Measurements from ENCODE around the gene ANTKMT.

Gene ANTKMT

DNA sequence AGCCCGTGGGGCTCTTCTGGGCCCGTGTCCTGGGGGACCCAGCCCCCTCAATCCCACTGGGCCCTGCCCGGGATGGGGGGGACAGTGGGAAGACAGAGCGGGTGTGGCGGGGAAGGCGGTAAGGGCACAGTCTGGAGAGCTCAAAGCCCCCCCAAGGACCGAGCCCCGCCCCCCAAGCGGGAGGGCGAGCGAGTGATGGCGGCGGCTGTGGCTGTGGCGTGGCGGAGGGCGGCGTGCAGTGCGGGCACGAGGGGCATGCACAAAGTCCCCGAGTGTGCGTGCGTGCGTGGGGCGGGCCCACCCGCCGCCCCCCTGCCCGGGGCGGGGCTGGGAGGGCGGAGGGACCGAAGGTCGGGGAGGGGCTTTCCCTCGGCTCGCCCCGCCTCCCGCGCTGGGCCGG is 27.2 kb upstream of the ANTKMT start:
- peaks cover 14% of the 10 kb centered on the region for H3K27me3 ChIP-seq (replicated peaks; ENCODE audit: control insufficient read depth, insufficient read depth, low read length)

DNA sequence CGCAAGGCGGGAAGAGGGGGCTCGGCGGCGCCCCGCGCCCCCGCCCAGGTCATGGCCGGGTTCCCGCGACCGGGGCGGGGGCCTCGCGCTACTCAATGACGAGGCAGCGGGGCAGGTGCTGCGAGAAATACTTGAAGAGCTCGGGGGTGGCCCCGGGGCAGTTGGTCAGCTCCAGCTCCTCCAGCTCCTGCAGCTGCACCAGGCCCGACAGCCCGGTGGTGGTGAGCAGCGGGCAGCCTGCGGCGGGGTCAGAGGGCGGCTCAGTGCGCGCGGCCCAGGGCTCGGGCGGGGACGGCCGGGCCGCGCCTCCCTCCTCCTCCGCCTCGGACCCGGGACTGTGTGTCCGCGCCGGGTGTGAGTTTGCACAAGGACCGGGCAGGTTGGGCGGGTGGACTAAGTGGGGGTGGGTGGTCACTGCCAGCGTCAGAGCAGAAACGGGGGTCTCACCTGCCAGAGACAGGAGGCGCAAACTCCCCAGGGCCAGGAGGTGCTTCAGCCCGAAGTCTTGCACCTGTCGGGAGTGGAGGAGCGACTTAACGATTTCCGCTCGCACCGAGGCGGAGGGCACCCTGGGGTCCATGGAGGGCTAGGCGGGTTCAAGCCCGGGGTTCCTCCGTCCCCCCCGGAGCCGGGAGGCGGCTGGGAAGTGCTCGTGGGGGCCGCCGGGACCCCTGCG is 26.6 kb upstream of the ANTKMT start:
- no peak overlapping the region for H3K9ac ChIP-seq (ENCODE audit: low read length)
- no peaks in the 10 kb centered on the region for H3K9me3 ChIP-seq (ENCODE audit: control insufficient read depth, low read length)
- H3K36me3 ChIP-seq (ENCODE audit: control insufficient read depth, insufficient read depth, low read length, severe bottlenecking) = no peaks in the 10 kb centered on the region
- no peak overlapping the region for H3K4me3 ChIP-seq (ENCODE audit: low read length)
- H3K4me1 ChIP-seq (ENCODE audit: control insufficient read depth, insufficient read depth, low read length) = peaks cover 5% of the 10 kb centered on the region
- peaks cover 16% of the 10 kb centered on the region for H3K27me3 ChIP-seq (replicated peaks; ENCODE audit: control insufficient read depth, insufficient read depth, low read length)
- no peak for DNase-seq (ENCODE audit: low read depth)

More for the DNA sequence above, 27.2 kb upstream of the ANTKMT start:
- no peak overlapping the region for H3K4me3 ChIP-seq (ENCODE audit: low read length)
- peaks cover 10% of the 10 kb centered on the region for H3K4me1 ChIP-seq (ENCODE audit: control insufficient read depth, insufficient read depth, low read length)
- no peak for DNase-seq (ENCODE audit: low read depth)
- H3K9ac ChIP-seq (ENCODE audit: low read length) = no peak overlapping the region
- H3K36me3 ChIP-seq (ENCODE audit: control insufficient read depth, insufficient read depth, low read length, severe bottlenecking) = no peaks in the 10 kb centered on the region
- no peaks in the 10 kb centered on the region for H3K9me3 ChIP-seq (ENCODE audit: control insufficient read depth, low read length)

DNA sequence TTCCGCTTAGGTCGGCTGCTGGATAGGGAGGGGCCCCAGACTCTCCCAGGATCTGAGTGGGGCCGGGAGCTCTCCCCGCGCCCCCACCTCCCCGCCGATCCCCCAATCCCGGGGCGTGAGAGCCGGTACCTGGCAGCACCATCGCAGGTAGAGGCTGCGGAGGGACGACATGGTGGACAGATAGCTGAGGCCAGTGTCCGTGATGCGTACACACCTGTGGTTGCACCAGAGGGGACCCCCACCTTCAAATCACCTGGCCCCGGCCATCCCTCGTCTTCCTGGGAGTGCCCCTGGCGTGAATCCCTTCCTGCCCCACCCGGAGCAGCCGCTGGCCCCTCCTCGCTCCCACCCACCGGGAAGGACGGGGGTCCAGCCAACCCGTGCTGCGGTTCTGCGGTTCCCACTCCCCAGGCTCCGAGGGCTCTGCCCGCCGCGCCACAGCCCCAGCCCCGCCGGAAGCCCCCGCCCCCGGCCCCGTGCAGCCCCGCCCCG is 26.0 kb upstream of the ANTKMT start:
- no peaks in the 10 kb centered on the region for H3K36me3 ChIP-seq (ENCODE audit: control insufficient read depth, insufficient read depth, low read length, severe bottlenecking)
- DNase-seq (ENCODE audit: low read depth) = no peak
- H3K4me3 ChIP-seq (ENCODE audit: low read length) = no peak overlapping the region
- H3K9me3 ChIP-seq (ENCODE audit: control insufficient read depth, low read length) = no peaks in the 10 kb centered on the region
- no peaks in the 10 kb centered on the region for H3K4me1 ChIP-seq (ENCODE audit: control insufficient read depth, insufficient read depth, low read length)
- peaks cover 16% of the 10 kb centered on the region for H3K27me3 ChIP-seq (replicated peaks; ENCODE audit: control insufficient read depth, insufficient read depth, low read length)
- no peak overlapping the region for H3K9ac ChIP-seq (ENCODE audit: low read length)

DNA sequence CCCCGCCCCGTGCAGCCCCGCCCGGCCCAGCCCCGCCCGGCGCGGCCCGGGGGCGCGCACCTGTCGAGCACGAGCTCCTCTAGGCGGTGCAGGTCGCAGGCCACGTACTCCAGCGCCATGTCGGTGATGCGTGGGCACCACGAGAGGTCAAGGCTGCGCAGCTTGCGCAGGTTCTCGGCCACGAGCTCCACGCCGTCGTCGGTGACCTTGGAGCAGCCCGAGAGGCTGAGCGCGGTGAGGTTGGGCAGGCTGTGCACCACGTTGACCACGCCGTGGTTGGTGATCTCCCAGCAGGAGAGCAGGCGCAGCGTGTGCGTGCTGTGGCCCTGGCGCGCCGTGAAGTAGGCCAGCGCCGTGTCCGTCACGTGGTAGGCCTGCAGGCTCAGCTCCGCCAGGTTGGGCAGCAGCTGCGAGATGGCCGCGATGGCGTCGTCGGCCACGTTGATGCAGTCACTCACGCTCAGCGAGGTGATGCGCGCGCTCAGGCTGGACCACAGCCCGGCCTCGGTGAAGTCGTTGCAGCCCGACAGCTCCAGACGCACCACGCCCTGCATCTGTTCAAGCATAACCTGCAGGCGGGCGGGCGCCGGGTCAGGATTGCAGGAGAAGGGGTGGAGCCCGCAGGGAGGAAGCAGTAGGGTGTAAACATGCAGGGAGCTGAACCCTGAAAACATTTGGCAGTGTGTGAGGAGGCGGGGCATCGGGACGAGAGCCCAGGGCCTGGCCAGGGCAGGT is 25.4 kb upstream of the ANTKMT start:
- Histone ChIP-seq H3K9me3 (ENCODE audit: control insufficient read depth, low read length) (no peaks in the 10 kb centered on the region), H3K36me3 (ENCODE audit: control insufficient read depth, insufficient read depth, low read length, severe bottlenecking) (no peaks in the 10 kb centered on the region), H3K4me1 (ENCODE audit: control insufficient read depth, insufficient read depth, low read length) (no peaks in the 10 kb centered on the region), H3K27me3 (replicated peaks; ENCODE audit: control insufficient read depth, insufficient read depth, low read length) (peaks cover 22% of the 10 kb centered on the region), H3K4me3 (ENCODE audit: low read length) (no peak overlapping the region), H3K9ac (ENCODE audit: low read length) (no peak overlapping the region)
- DNase-seq (ENCODE audit: low read depth) = no peak

DNA sequence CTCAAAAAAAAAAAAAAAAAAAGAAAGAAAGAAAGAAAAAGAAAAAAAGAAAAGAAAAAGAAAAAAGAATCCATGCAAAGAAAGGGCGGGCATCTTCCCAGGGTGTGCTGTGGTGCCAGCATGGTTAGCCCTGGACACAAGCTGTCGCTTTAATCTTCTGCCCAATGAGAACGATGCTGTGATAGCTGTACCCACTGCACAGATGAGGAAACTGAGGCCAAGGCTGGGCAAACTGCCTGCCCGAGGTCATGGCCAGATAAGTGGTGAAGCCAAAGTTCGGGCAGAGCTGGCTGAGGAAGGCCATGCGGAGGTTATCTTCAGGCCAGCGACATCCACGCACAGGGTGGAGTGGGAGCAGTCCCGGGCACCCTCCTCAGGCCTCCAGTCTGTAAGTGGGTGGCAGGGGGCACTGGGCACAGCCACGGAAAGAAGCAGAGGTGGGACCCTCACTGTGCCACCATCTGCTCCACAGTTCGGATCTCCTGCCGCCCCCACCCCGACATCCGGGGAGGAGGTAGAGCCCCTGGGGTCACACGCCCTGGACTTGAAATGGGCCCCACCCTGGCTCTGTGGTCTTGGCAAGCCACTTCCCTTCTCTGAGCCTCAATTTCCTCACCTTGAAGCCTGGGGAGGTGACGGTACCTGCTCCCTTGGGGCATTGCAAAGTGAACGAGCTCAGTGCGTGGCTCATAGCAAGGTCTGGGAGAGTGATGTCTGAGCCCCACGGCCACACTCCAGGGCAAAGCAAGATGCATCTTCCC is 21.9 kb upstream of the ANTKMT start:
- Histone ChIP-seq H3K36me3 (ENCODE audit: control insufficient read depth, insufficient read depth, low read length, severe bottlenecking) (no peaks in the 10 kb centered on the region), H3K4me1 (ENCODE audit: control insufficient read depth, insufficient read depth, low read length) (no peaks in the 10 kb centered on the region), H3K4me3 (ENCODE audit: low read length) (no peak overlapping the region), H3K9ac (ENCODE audit: low read length) (no peak overlapping the region), H3K27me3 (replicated peaks; ENCODE audit: control insufficient read depth, insufficient read depth, low read length) (peaks cover 47% of the 10 kb centered on the region), H3K9me3 (ENCODE audit: control insufficient read depth, low read length) (no peaks in the 10 kb centered on the region)
- no peak for DNase-seq (ENCODE audit: low read depth)

DNA sequence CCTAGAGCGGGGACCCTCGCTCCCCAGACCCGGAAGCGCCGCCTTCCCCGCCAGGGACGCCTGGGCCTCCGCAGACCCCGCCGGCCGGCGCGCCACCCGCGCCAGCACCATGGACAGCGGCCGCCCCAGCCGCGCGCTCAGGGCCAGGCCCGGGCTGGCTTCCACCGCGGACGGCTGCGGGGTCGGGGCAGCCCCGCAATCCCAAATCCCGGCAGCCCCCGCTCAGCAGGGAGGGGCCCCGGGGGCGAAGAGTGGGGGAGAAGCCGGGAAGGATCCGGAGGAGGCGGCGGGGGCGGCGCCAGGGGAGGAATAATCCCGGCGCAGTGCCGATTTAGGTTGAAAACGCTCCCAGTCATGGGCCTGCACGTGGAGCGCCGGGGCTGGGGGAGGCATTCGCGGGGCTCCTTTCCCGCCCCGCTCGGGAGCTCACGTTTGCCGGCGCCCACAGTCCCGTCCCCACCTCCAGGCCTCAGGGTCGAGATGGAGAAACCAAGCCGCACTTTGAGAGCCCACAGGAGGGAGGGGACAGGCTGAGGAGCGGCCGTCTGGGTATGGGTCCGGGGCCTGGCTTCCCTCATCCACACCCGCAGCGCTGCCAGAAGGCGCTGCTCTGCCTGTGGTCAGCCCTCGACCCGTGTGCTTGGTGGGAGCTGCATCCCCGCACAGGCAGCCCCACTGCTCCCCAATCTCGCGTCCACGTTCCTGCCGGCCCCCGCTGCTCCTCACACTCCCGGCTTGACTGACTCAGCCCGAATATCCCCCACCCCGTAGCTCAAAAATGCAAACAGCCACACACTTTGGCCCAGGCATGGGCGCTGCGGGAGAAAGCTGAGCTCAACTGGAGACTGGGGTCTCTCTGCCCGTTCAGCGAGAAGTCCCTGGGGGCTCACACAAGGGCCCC is 20.0 kb upstream of the ANTKMT start:
- H3K4me3 ChIP-seq (ENCODE audit: low read length) = no peak overlapping the region
- no peaks in the 10 kb centered on the region for H3K9me3 ChIP-seq (ENCODE audit: control insufficient read depth, low read length)
- H3K9ac ChIP-seq (ENCODE audit: low read length) = no peak overlapping the region
- no peaks in the 10 kb centered on the region for H3K4me1 ChIP-seq (ENCODE audit: control insufficient read depth, insufficient read depth, low read length)
- DNase-seq (ENCODE audit: low read depth) = peak; percentile 64
- peaks cover 47% of the 10 kb centered on the region for H3K27me3 ChIP-seq (replicated peaks; ENCODE audit: control insufficient read depth, insufficient read depth, low read length)
- no peaks in the 10 kb centered on the region for H3K36me3 ChIP-seq (ENCODE audit: control insufficient read depth, insufficient read depth, low read length, severe bottlenecking)

DNA sequence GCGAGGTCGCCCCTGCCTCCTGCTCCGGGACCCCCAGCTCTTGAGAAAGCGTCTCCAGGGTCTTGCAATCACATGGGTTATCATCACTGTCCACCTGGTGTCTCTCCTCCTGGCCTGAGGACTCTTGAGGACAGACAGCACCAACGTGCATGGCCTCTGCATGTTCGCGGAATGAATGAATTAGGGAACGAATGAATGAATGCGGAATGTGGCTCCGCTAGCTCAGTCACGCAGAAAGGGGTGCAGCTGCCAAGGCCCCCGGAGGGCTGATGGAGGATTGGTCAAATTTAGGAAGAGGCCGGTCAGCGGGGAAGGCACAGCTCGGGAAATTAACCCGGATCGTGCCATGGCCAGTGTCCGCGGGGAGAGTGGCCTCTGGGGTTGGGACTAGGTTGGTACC is 18.6 kb upstream of the ANTKMT start:
- Histone ChIP-seq H3K9me3 (ENCODE audit: control insufficient read depth, low read length) (no peaks in the 10 kb centered on the region), H3K4me3 (ENCODE audit: low read length) (no peak overlapping the region), H3K9ac (ENCODE audit: low read length) (no peak overlapping the region), H3K4me1 (ENCODE audit: control insufficient read depth, insufficient read depth, low read length) (no peaks in the 10 kb centered on the region), H3K36me3 (ENCODE audit: control insufficient read depth, insufficient read depth, low read length, severe bottlenecking) (no peaks in the 10 kb centered on the region), H3K27me3 (replicated peaks; ENCODE audit: control insufficient read depth, insufficient read depth, low read length) (peaks cover 52% of the 10 kb centered on the region)
- DNase-seq (ENCODE audit: low read depth) = no peak

DNA sequence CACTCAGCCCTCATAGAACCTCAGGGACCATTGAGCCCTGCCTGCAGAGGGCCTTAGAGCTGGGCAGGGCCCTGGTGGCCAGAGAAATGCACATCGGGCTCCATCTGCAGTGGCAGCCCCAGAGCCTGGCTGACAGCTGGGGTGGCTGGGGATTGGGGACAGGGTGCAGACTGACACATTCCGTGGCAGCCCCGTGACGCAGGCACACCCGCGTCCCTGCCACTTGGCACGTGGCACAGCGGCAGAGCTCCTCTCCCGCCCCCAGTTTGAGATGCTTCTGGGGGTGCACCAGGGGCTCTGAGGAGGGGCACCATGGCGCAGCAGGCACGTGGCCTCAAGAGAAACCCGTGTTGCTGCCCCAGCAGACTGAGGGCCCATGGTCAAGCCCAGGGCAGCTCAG is 17.5 kb upstream of the ANTKMT start:
- H3K9me3 ChIP-seq (ENCODE audit: control insufficient read depth, low read length) = no peaks in the 10 kb centered on the region
- no peak overlapping the region for H3K9ac ChIP-seq (ENCODE audit: low read length)
- no peak for DNase-seq (ENCODE audit: low read depth)
- H3K36me3 ChIP-seq (ENCODE audit: control insufficient read depth, insufficient read depth, low read length, severe bottlenecking) = no peaks in the 10 kb centered on the region
- H3K4me1 ChIP-seq (ENCODE audit: control insufficient read depth, insufficient read depth, low read length) = no peaks in the 10 kb centered on the region
- H3K27me3 ChIP-seq (replicated peaks; ENCODE audit: control insufficient read depth, insufficient read depth, low read length) = peaks cover 62% of the 10 kb centered on the region
- no peak overlapping the region for H3K4me3 ChIP-seq (ENCODE audit: low read length)

DNA sequence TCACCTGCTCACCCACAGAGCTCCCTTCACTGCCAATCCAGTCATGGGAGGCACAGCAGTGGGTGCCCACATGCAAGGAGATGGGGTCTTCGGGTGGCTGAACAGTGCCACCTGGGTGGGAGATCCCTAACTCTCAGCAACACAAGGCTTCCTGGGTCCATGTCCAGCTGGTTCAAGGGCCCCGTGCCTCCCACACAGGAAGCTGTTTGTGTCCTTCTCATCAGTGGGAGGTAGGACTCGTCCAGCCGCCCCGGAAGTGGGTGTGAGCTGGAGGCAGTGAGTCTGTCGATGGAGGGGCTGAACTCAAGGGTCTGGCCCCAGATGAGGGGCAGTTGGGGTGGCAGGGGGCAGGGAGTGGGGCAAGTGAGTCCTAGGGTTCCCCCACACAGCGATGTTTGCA is 16.9 kb upstream of the ANTKMT start:
- no peak for DNase-seq (ENCODE audit: low read depth)
- Histone ChIP-seq H3K9ac (ENCODE audit: low read length) (no peak overlapping the region), H3K4me1 (ENCODE audit: control insufficient read depth, insufficient read depth, low read length) (no peaks in the 10 kb centered on the region), H3K36me3 (ENCODE audit: control insufficient read depth, insufficient read depth, low read length, severe bottlenecking) (no peaks in the 10 kb centered on the region), H3K9me3 (ENCODE audit: control insufficient read depth, low read length) (no peaks in the 10 kb centered on the region), H3K27me3 (replicated peaks; ENCODE audit: control insufficient read depth, insufficient read depth, low read length) (peaks cover 67% of the 10 kb centered on the region), H3K4me3 (ENCODE audit: low read length) (no peak overlapping the region)

DNA sequence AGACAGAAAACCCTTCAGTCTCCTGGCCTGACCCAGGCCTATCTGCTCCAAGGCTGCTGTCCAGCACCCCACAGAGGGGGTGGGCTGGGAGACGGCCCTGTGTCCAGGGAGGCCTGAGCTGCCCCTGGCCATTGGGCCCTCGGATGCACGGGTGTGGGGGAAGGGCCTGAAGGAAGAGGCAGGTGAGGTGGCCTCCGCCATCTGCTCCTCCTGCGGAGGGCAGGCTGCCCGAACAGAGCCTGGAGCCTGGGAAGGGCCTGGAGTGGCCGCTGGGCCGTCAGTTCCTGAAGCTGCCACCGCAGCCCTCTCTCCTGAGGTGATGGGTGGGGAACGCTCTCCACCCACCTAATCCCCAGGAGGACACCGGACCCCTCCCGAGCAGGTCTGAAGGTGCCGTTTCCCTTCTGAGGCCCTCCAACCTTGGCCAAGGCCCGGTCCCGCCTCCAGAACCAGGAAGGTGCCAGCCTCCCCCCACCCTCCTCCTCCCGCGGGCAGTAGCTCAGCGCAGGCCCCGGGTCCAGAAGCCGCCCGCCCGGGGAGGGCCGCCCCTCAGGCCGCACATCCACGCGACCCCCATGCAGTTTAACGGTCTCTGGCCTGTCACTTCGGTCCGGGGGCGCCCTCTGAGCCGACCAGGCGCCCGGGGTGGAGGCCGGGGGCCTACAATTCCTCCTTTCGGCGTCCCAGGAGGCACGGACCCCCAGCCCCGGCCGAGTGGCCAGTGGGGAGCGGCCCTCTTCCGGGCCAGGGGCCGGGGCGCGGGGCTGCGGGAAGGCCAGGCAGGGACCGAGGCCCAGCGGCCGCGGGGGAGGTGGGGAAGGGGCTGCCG is 16.2 kb upstream of the ANTKMT start:
- Histone ChIP-seq H3K4me3 (ENCODE audit: low read length) (no peak overlapping the region), H3K36me3 (ENCODE audit: control insufficient read depth, insufficient read depth, low read length, severe bottlenecking) (no peaks in the 10 kb centered on the region), H3K9ac (ENCODE audit: low read length) (no peak overlapping the region), H3K9me3 (ENCODE audit: control insufficient read depth, low read length) (no peaks in the 10 kb centered on the region), H3K27me3 (replicated peaks; ENCODE audit: control insufficient read depth, insufficient read depth, low read length) (peaks cover 73% of the 10 kb centered on the region), H3K4me1 (ENCODE audit: control insufficient read depth, insufficient read depth, low read length) (peaks cover 2% of the 10 kb centered on the region)
- DNase-seq (ENCODE audit: low read depth) = no peak
